Hematopoietic multipotent progenitor cell treated with erythropoietin and hydrocortisone succinate and interleukin-3 and kit ligand, for 4 days (in vitro differentiated cells): ENCODE data around the gene TBPL1.
"Not testable (repeated sequence)": the region's sequence is repeated elsewhere in the genome, so short reads cannot be mapped to it uniquely, and the experiment has no call there.

Source experiments
- DNase-seq: peaks from one replicate; pipeline ENCODE4 v3.0.0-alpha.2; 2015

The TBPL1 gene

GRCh38 chr6:133977983-133978895 lies 25.2 kb downstream of the TBPL1 start:
- no peak for DNase-seq

- DNase-seq: no peak
Observed at GRCh38 chr6:133978896-133979240, 25.8 kb downstream of the TBPL1 start.

DNA sequence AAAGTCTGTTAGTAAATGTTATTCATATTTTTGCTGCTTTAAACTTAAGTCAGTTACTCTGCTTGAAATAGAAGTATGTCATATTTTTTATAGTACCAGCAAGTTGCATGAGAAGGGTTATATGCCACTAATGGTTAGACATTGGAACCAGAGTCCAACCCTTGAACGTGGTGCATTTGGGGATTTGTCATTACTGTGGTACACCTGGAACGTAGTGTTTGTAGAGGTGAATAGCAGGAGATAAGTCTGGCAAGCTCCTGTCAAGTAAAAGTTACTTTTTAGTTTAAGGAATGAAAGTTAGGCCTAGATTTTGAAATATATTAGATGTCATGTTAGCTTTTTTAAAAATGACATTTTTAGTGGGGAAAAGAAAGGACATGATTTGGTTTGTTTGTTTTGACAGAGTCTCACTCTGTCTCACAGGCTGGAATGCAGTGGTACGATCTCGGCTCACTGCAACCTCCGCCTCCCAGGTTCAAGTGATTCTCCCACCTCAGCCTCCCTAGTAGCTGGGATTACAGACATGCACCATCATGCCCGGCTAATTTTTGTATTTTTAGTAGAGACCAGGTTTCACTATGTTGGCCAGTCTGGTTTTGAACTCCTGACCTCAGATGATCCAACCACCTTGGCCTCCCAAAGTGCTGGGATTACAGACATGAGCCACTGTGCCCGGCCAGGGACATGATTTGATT lies 26.4 kb downstream of the TBPL1 start:
- DNase-seq: not testable (repeated sequence)

DNA sequence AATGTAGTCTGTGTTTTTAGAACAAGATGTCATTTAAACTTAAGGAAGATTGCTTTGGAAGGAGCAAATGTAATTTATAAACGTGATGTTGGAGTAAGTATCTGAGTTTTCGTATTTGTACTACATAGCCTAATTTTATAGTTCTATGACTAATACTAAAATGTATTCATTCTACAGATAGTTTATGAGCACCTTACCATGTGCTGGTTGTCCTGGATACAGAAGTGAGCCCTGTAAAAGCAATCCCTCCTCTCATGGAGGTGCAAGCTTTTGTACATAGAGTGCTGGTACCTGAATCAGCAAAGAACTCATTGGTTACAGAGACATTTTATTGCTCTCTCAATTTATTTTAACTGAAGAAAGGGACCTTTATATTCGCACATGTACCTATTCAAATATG lies 27.1 kb downstream of the TBPL1 start:
- DNase-seq: no peak

DNA sequence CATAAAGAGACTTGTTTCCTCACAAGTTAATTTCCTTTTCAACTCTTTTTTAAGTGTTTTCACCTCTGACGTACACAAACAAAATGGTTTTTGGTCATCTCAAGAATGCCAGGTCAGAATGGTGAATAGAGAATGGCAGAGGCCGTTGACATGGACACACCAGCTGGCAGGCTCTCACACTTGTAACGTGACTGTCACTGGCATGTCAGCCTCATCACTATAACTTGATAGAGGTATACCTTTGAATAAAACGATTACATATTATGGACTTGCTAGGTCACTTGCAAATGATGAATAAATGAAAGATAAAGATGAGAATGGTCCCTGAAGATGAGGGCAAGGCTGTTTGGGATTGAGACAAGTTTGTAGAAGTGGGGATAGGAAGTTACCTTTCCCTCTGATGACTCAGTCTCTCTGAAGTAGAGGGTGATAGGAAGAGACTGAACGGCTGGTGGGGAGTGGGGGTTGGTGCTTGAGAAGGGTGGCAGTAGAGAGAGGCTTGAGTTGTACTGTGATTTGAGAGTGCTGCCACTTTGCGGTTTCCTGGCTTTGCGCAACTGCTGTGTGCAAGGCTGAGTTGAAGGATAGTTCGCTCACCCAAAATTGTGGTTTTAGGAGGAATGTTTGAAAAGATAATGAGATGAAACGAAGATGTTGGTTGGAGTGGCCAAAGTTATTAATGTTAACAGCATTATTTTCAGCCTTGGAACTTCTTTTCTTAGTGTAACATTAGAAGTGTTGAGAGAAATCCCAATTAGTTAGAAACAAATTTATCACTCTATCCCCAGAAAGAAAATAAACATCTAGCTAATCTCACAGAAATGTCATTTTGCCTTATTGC lies 30.3 kb downstream of the TBPL1 start:
- DNase-seq: peak; percentile 95

- no peak for DNase-seq
Observed at GRCh38 chr6:133985970-133986369, 32.9 kb downstream of the TBPL1 start.

- no peak for DNase-seq
Observed at GRCh38 chr6:133986942-133987341, 33.9 kb downstream of the TBPL1 start.

DNA sequence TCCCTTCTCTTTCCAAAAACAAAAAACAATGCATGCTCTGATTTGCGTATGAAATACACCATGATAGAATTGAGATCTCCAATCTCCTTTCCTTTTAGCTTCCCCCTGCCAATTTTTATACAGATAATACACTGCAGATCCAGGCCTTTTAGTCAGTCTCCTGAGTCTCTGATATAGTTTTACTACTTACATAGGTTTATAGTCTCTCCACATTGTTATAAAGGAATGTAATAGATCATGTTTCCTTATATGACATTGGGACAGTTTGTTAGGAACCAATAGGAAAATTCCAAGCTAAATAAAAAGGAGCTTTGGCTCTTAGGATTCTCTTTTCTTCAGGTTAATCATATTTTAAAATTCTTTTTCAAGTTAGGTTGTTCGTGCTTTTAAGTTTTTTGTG lies 36.5 kb downstream of the TBPL1 start:
- DNase-seq: no peak

DNA sequence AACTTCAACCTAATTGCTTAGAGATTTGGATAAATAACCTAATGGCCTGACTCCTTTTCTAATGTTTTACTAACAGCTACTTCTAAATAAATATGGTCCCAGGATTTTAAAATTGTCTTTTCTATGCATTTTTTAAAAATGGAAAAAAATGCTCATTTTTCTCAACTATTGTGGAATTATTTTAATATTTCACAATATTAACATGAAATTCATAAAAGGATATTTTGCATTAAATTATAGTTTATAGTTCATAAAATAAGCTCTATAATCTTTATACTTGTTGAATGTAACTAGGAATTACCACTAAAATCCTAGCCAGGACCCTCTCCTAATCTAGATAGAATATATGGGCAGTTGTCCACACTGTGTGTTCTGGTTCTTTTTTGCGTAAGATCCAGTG lies 37.3 kb downstream of the TBPL1 start:
- no peak for DNase-seq

GRCh38 chr6:133991096-133991593 lies 38.1 kb downstream of the TBPL1 start:
- no peak for DNase-seq

DNA sequence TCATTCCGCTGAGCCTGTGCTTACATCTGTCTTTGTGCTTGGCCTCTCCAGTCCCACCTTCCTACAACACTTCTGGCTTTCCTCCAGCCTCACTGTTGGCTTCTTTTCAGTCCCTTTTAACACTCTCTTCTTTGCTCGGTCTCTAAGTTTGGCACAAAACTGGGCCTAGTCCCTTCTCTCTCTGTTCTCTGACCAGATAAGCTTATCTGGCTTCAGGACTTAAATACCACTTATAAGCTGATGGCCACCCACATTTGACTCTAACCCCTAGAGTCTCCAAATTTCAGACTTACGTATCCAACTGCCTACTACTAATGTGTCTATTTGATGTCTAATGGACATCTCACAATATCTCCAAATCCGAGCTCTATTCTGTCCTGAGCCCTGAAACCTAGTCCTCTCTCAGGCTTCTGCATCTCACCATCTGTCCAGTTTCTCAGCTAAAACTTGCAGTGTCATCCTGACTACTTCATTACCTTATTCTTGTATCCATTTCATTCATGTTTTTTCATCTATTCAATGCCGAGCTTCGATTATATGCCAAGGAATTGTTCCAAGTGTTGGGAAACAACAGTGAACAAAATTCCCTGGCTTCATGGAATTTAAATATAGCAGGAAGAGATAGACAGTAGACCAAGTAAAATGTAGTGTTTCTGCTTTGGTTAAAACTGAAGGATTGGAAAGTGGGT lies 40.1 kb downstream of the TBPL1 start:
- no peak for DNase-seq

DNA sequence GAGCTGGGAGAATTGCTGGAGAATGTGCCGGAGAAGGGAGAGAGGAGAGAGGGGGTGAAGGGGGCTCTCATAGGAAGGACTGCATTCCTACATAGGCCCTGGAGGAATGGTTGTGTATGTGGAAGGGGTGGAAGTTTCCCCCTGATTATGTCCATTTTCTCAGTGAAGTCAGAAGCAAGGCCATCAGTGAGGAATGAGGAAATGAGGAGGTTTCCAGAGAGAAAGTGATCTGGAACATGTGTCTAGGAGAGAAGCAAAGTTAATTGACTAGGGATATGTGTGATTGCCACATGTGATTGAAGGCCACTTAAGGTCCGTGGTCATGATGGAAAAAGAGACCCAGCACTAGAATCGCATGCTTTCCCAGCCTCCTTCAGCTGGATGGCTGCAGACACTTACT lies 42.3 kb downstream of the TBPL1 start:
- DNase-seq: no peak

GRCh38 chr6:133995758-133996157 lies 42.7 kb downstream of the TBPL1 start:
- DNase-seq: no peak

GRCh38 chr6:133997267-133997666 lies 44.2 kb downstream of the TBPL1 start:
- DNase-seq: no peak

- no peak for DNase-seq
Observed at GRCh38 chr6:133999305-133999704, 46.3 kb downstream of the TBPL1 start.

GRCh38 chr6:134000443-134000842 lies 47.4 kb downstream of the TBPL1 start:
- no peak for DNase-seq

- no peak for DNase-seq
Observed at GRCh38 chr6:134002821-134003220, 49.8 kb downstream of the TBPL1 start.

DNA sequence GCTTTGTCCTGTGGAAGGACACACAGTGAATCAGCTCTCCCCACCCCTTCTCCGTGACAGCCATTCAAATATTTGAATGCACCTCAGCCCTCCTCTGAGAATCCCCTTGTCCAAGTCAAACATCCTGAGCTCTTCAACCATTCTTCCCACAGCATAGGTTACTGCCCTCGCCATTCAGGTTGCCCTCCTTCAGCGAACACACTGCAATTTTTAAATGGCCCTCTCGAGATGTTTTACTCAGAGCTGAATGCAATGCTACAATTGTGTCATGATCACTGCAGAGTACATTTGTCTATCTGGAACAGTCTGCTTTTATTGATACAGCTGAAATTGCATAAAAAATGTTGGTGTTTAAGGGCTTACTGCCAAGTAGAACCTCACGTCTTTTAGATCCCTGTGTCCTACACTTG lies 50.5 kb downstream of the TBPL1 start:
- DNase-seq: no peak

DNA sequence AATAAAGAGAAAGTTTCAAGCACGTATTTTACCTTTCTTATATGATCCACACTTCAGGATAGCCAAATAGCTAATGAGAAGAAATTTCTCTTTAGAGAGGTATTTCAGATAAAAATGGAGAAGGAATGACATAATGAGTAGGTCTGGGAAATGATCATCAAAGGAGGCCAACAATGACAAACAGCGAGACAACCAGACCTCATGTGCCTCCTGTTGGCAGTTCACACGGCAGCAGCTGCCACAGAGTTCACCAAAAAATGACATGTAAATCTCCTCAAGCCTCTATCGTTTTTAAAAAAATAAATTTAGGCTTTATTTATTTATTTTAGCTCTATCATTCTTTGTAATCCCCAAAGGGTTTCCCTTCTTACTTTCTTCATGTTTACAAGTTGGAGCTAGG lies 51.7 kb downstream of the TBPL1 start:
- no peak for DNase-seq

DNA sequence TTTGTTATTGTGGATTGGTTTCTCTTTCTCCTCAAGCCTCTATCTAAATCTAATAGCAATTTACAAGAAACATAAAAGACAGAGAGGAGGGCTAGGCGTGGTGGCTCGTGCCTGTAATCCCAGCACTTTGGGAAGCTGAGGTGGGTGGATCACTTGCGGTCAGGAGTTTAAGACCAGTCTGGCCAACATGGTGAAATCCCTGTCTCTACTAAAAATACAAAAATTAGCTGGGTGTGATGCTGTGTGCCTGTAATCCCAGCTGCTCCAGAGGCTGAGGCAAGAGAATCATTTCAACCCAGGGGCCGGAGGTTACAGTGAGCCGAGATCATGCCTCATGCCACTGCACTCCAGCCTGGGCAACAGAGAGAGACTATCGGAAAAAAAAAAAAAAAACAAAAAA lies 52.8 kb downstream of the TBPL1 start:
- no peak for DNase-seq

GRCh38 chr6:134007077-134007476 lies 54.1 kb downstream of the TBPL1 start:
- DNase-seq: no peak

- no peak for DNase-seq
Observed at GRCh38 chr6:134009876-134010275, 56.9 kb downstream of the TBPL1 start.

GRCh38 chr6:134010400-134010799 lies 57.4 kb downstream of the TBPL1 start:
- DNase-seq: no peak
